ENCODE data around the gene MTHFR. TPM values are rescaled to one million over a fixed set of nuclear protein-coding genes. Genes with fewer than 3 reads are reported as not detected.

Gene MTHFR
- total RNA-seq, 1 donor from 2014 or later: 27.2 TPM

GRCh38 chr1:11836955-11837766 lies 31.4 kb upstream of the MTHFR start:
- Mint-ChIP-seq H3K36me3 (ENCODE audit: low read depth, unreplicated experiment) (peaks cover 58% of the 10 kb centered on the region), H3K27me3 (ENCODE audit: unreplicated experiment) (peaks cover 11% of the 10 kb centered on the region), H3K4me1 (ENCODE audit: unreplicated experiment) (peaks cover 5% of the 10 kb centered on the region), H3K9me3 (ENCODE audit: unreplicated experiment) (no peaks in the 10 kb centered on the region), H3K4me3 (ENCODE audit: unreplicated experiment) (no peak overlapping the region), H3K27ac (ENCODE audit: unreplicated experiment) (no peak overlapping the region)
- TF ChIP-seq CTCF (IDR thresholded peaks at IDR 0.05; ENCODE audit: unreplicated experiment): no peak
- no peak for DNase-seq (ENCODE audit: low spot score)

- Mint-ChIP-seq H3K4me1 (ENCODE audit: unreplicated experiment) (peaks cover 2% of the 10 kb centered on the region), H3K27ac (ENCODE audit: unreplicated experiment) (peak overlapping the region; percentile 11), H3K9me3 (ENCODE audit: unreplicated experiment) (no peaks in the 10 kb centered on the region), H3K27me3 (ENCODE audit: unreplicated experiment) (peaks cover 11% of the 10 kb centered on the region), H3K36me3 (ENCODE audit: low read depth, unreplicated experiment) (peaks cover 45% of the 10 kb centered on the region), H3K4me3 (ENCODE audit: unreplicated experiment) (peak overlapping the region; percentile 39)
- DNase-seq (ENCODE audit: low spot score): no peak
- no peak for TF ChIP-seq CTCF (IDR thresholded peaks at IDR 0.05; ENCODE audit: unreplicated experiment)
These were observed 29.9 kb upstream of the MTHFR start for GRCh38 chr1:11835441-11836225.

- Mint-ChIP-seq H3K4me1 (ENCODE audit: unreplicated experiment) (peaks cover 2% of the 10 kb centered on the region), H3K27me3 (ENCODE audit: unreplicated experiment) (peaks cover 11% of the 10 kb centered on the region), H3K9me3 (ENCODE audit: unreplicated experiment) (no peaks in the 10 kb centered on the region), H3K27ac (ENCODE audit: unreplicated experiment) (no peak overlapping the region), H3K36me3 (ENCODE audit: low read depth, unreplicated experiment) (peaks cover 46% of the 10 kb centered on the region), H3K4me3 (ENCODE audit: unreplicated experiment) (peak overlapping the region; percentile 71)
- no peak for TF ChIP-seq CTCF (IDR thresholded peaks at IDR 0.05; ENCODE audit: unreplicated experiment)
- no peak for DNase-seq (ENCODE audit: low spot score)
These were observed 28.1 kb upstream of the MTHFR start for GRCh38 chr1:11833900-11834299.

- H3K4me3 Mint-ChIP-seq (ENCODE audit: unreplicated experiment): no peak overlapping the region
- no peak for TF ChIP-seq CTCF (IDR thresholded peaks at IDR 0.05; ENCODE audit: unreplicated experiment)
- no peak overlapping the region for H3K27ac Mint-ChIP-seq (ENCODE audit: unreplicated experiment)
- no peak for DNase-seq (ENCODE audit: low spot score)
- H3K27me3 Mint-ChIP-seq (ENCODE audit: unreplicated experiment): peaks cover 11% of the 10 kb centered on the region
- H3K9me3 Mint-ChIP-seq (ENCODE audit: unreplicated experiment): no peaks in the 10 kb centered on the region
- H3K4me1 Mint-ChIP-seq (ENCODE audit: unreplicated experiment): no peaks in the 10 kb centered on the region
- peaks cover 46% of the 10 kb centered on the region for H3K36me3 Mint-ChIP-seq (ENCODE audit: low read depth, unreplicated experiment)
These were observed 27.7 kb upstream of the MTHFR start for GRCh38 chr1:11833497-11833896.
